ENCODE measurements around the gene SFMBT2. TPM values are rescaled to one million over a fixed set of nuclear protein-coding genes. Genes with fewer than 3 reads are reported as not detected.

The SFMBT2 gene
- total RNA-seq, 2 experiments from 2014 or later: 22.0 to 23.1 TPM

DNA sequence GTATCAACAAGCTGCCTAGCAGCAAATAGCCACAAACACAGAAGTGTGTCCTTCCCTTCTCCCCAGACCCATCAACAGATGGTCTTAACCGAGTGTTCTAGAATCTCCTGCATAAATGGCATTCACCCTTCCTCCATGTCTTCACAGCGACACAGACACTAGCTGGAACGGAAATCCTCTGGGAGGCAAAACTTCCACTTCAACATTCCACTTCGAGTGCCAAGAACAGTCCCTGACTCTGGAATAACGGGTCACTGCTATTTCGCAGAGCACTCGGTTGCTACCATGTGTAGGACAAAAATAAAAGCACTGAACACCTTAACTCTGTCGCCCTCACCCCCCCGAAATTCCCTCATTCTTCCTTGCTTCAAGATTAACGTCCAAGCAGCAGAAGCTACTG lies 65.1 kb downstream of the SFMBT2 start:
- Mint-ChIP-seq H3K27me3 (no peaks in the 10 kb centered on the region), H3K27ac (no peak overlapping the region), H3K36me3 (peaks cover 49% of the 10 kb centered on the region), H3K4me1 (peaks cover 6% of the 10 kb centered on the region), H3K9me3 (peaks cover 2% of the 10 kb centered on the region), H3K4me3 (no peak overlapping the region)
- DNase-seq: no peak

DNA sequence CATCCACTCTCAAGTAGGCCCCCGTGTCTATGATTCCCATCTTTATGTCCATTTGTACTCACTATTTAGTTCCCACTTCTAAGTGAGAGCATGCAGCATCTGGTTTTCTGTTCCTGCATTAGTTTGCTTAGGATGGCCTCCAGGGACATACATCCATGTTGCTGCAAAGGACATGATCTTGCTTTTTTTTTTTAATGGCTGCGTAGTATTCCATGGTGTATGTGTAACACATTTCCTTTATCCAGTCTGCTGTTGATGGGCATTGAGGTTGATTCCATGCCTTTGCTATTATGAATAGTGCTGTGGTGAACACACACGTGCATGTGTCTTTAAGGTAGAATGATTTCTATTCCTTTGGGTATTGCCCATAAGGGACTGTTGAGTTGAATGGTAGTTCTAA lies 67.8 kb downstream of the SFMBT2 start:
- Mint-ChIP-seq H3K27me3 (no peaks in the 10 kb centered on the region), H3K27ac (no peak overlapping the region), H3K36me3 (peaks cover 55% of the 10 kb centered on the region), H3K4me3 (no peak overlapping the region), H3K4me1 (peaks cover 25% of the 10 kb centered on the region), H3K9me3 (peaks cover 2% of the 10 kb centered on the region)
- DNase-seq: no peak

DNA sequence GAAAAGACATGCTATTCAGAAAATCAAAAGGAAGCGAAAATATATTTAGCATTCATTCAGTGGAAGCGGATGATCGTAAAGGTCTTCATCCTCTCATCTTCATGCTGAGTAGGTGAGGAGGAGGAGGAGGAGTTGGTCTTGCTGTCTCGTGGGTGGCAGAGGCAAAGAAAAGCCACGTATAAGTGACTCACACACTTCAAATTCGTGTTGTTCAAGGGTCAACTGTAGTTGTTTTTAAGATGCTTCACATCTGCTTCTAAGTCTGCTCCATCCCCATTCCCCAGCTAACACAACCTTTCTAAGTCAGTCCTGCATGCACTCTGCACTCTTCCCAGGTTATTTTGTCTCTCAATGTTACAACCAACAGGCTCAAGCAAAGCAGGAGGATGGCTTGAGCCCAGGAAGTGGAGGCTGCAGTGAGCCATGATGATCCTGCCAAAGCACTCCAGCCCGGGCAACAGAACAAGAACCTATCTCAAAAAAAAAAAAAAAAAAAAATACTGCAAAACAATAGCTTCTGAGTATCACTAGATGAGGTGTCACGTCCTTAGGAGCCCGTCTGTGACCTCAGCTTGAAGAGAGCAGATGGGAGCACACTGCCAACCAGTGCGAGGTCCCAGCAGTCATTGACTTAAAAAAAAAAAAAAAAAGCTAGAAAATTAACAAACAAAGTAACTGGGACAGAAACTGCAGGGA lies 70.5 kb downstream of the SFMBT2 start:
- Mint-ChIP-seq H3K27me3 (no peaks in the 10 kb centered on the region), H3K4me1 (peaks cover 43% of the 10 kb centered on the region), H3K9me3 (peaks cover 2% of the 10 kb centered on the region), H3K36me3 (peaks cover 61% of the 10 kb centered on the region), H3K27ac (no peak overlapping the region), H3K4me3 (no peak overlapping the region)
- DNase-seq: no peak

DNA sequence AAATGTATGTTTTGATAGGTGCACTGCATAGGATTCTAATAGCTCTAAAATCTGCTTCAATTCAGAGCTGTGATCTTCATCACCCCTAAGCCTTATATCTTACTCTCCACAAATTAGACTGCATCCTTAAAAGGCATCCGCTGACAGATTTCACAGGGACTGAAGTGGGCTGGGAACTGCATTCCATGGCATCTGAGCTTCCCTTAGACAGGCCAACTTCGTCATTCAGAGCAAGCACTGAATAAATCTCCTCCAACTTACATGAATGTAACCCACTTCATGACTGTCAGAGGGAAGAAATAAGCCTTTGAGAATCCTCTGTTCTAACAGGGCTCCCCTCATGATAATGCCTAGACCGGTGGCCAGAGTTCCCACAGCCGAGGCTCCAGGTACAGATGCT lies 71.3 kb downstream of the SFMBT2 start:
- H3K27me3 Mint-ChIP-seq: no peaks in the 10 kb centered on the region
- H3K4me3 Mint-ChIP-seq: no peak overlapping the region
- peaks cover 47% of the 10 kb centered on the region for H3K4me1 Mint-ChIP-seq
- peaks cover 2% of the 10 kb centered on the region for H3K9me3 Mint-ChIP-seq
- DNase-seq: no peak
- H3K27ac Mint-ChIP-seq: no peak overlapping the region
- peaks cover 65% of the 10 kb centered on the region for H3K36me3 Mint-ChIP-seq

DNA sequence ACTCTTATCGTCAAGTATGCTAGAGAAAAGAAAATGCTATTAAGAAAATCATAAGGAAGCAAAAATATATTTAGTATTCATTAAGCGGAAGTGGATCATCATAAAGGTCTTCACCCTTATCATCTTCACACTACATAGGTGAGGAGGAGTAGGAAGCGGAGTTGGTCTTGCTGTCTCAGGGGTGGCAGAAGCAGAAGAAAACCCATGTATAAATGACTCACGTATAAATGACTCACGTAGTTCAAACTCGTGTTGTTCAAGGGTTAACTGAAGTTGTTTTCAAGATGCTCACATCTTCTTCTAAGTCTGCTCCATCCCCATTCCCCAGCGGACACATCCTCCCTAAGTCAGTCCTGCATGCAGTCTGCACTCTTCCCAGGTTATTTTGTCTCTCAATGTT lies 72.4 kb downstream of the SFMBT2 start:
- Mint-ChIP-seq H3K36me3 (peaks cover 64% of the 10 kb centered on the region), H3K27ac (peak overlapping the region; percentile 82), H3K4me1 (peaks cover 48% of the 10 kb centered on the region), H3K9me3 (peaks cover 2% of the 10 kb centered on the region), H3K27me3 (no peaks in the 10 kb centered on the region), H3K4me3 (no peak overlapping the region)
- DNase-seq: no peak

DNA sequence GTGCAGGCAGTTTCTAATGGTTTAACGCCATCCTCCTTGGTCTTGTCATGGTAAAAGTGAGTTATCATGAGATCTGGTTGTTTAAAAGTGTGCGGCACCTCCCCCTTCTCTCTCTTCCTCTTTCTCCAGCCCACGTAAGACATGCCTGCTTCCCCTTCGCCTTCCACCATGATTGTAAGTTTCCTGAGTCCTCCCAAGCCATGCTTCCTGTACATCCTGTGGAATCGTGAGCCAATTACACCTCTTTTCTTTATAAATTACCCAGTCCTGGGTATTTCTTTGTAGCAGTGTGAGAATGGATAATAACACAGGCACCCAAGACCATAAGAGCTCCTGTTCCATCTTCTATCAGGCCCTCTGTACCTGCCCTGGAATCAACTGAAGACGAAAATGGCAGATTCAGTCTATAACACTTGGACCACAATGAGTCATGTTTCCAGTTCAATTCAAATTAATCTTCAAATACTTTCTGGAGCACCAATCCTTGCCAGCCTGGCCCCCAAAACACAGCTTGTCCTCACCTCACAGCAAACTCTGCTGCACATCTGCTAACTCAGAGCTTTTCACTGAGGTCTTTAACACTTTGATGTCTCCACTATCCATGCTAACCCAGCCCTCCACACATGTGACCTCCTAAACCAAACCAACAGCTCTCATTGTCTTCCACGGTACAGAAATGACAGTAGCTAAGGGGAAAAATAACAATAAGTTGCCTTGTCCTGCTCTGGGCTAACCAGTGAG lies 73.2 kb downstream of the SFMBT2 start:
- Mint-ChIP-seq H3K9me3 (peaks cover 2% of the 10 kb centered on the region), H3K4me3 (no peak overlapping the region), H3K27ac (peak overlapping the region; percentile 82), H3K27me3 (no peaks in the 10 kb centered on the region), H3K4me1 (peaks cover 52% of the 10 kb centered on the region), H3K36me3 (peaks cover 57% of the 10 kb centered on the region)
- peak; percentile 46 for DNase-seq

DNA sequence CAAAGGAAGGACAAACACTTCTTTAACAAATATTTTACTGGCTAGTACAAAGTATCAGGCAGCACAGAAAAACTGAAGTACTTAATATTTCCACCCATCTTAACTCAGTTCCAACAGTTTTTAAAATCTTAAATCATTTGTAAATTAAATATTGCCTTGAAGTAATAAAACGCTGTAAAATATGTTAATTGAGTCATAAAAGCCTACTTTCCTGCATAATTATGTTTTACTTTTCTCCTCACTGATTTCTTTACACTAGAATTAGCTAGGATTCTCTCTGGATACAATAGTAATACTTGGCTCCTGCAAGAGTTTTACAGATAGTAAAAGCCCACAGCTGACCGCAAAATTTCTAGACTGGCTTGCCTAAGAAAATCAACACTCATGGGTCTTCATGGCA lies 74.9 kb downstream of the SFMBT2 start:
- Mint-ChIP-seq H3K9me3 (no peaks in the 10 kb centered on the region), H3K4me3 (no peak overlapping the region), H3K27ac (no peak overlapping the region), H3K27me3 (no peaks in the 10 kb centered on the region), H3K4me1 (peaks cover 61% of the 10 kb centered on the region), H3K36me3 (peaks cover 60% of the 10 kb centered on the region)
- no peak for DNase-seq

DNA sequence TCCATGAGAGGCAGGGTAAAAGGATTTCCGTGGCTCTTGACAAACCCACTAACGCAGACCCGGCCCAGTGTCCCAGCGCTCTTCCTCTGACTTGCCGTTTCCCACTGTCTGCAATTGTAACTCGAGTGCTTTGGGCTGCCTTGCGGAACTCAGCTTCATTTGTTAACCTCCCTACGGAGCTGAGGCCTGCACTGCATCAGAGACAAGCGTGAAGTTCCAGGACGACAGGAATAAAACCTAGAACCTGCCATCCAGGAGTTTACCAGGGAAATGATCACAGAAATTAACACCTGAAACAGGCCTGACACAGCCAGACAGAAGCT lies 76.2 kb downstream of the SFMBT2 start:
- Mint-ChIP-seq H3K27me3 (no peaks in the 10 kb centered on the region), H3K36me3 (peaks cover 62% of the 10 kb centered on the region), H3K4me3 (no peak overlapping the region), H3K27ac (no peak overlapping the region), H3K9me3 (peaks cover 6% of the 10 kb centered on the region), H3K4me1 (peaks cover 57% of the 10 kb centered on the region)
- DNase-seq: no peak

DNA sequence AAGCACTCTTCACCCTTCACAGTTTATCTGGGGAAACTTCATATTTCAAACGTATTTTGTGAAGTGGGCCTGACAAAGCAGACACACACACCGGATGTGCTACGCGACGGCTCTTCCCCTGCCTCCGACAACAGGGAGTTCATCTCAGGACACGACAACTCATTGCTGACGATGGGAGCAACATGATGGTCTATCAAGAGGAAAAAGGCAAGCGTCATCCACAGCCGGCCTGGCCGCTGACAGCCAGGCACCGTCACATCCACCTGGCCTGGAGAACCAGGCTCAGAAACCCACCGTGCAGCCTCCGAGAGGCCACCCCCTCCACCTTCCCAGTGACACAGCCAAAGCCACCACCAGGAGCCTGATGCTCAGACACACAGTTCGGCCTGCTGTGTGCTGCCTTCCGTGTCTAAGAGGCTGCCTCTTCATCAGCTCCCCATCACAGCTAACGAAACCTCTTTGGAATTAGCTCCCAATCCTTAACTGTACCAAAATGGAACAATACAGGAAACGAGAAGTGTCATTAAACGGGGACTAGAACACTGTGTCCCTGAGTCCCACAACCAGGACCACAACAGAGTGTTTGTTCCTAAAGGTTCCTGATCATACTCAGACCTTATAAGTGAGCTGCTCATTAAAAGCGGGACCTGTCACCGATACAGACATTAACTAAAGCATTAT lies 76.7 kb downstream of the SFMBT2 start:
- DNase-seq: no peak
- Mint-ChIP-seq H3K4me1 (peaks cover 55% of the 10 kb centered on the region), H3K27ac (no peak overlapping the region), H3K9me3 (peaks cover 7% of the 10 kb centered on the region), H3K27me3 (no peaks in the 10 kb centered on the region), H3K4me3 (no peak overlapping the region), H3K36me3 (peaks cover 60% of the 10 kb centered on the region)

DNA sequence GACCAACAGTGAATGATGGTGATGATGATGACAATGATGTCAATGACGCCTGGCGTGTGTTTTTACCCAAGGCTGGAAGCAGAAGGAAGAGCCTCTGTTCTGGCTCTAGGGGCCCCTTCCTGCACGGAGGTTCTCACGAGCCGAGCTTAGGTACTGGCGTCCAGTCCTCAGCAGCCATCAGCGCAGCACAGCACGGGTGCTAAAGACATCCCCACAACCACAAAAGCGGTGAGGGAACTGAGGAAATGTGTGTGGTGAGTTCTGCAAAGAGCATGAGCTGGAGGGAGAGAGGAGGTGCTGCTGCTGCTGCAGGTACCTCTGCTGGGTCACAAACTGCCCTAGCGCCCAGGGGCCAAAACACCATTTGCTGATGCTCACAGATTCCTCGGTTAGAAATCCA lies 81.6 kb downstream of the SFMBT2 start:
- H3K4me3 Mint-ChIP-seq: no peak overlapping the region
- DNase-seq: no peak
- no peak overlapping the region for H3K27ac Mint-ChIP-seq
- no peaks in the 10 kb centered on the region for H3K27me3 Mint-ChIP-seq
- H3K36me3 Mint-ChIP-seq: peaks cover 73% of the 10 kb centered on the region
- H3K9me3 Mint-ChIP-seq: peaks cover 22% of the 10 kb centered on the region
- peaks cover 22% of the 10 kb centered on the region for H3K4me1 Mint-ChIP-seq

DNA sequence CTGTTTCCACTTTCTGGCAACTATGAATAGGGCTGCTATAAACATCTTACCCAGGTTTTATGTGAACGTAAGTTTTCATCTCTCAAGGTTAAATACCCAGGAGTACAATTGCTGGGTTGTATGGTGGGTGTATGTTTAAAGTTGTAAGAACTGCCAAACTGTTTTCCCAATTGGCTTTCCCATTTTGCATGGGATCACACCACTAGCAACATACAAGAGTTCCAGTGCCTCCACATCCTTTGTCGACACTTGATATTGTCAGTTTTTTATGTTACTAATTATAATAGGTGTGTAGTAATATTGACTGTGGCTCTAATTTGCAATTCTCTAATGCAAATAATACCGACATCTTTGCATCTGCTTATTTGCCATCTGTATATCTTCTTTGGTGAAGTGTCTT lies 82.9 kb downstream of the SFMBT2 start:
- H3K27ac Mint-ChIP-seq: no peak overlapping the region
- peaks cover 24% of the 10 kb centered on the region for H3K9me3 Mint-ChIP-seq
- peaks cover 72% of the 10 kb centered on the region for H3K36me3 Mint-ChIP-seq
- peaks cover 20% of the 10 kb centered on the region for H3K4me1 Mint-ChIP-seq
- DNase-seq: no peak
- H3K4me3 Mint-ChIP-seq: no peak overlapping the region
- H3K27me3 Mint-ChIP-seq: no peaks in the 10 kb centered on the region

DNA sequence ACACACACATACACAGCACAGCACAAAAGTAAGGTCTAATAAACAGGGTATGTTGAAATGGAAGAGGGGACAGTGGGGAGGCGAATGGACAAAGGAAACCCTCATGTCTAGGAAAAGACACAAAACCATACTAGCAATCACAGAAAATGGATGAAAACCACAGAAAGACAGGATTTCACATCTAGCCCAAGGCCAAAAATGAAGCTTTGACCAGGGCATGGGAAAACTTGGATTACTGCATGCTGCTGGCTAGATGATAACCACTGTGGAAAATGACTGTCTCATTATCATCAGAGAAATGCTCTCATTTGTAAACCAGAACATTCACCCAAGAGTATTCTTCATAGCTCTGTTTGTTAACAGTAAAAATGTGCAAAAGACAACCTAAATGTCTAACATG lies 88.2 kb downstream of the SFMBT2 start:
- DNase-seq: no peak
- H3K27me3 Mint-ChIP-seq: no peaks in the 10 kb centered on the region
- H3K27ac Mint-ChIP-seq: no peak overlapping the region
- no peak overlapping the region for H3K4me3 Mint-ChIP-seq
- peaks cover 26% of the 10 kb centered on the region for H3K4me1 Mint-ChIP-seq
- peaks cover 66% of the 10 kb centered on the region for H3K36me3 Mint-ChIP-seq
- H3K9me3 Mint-ChIP-seq: peaks cover 14% of the 10 kb centered on the region

DNA sequence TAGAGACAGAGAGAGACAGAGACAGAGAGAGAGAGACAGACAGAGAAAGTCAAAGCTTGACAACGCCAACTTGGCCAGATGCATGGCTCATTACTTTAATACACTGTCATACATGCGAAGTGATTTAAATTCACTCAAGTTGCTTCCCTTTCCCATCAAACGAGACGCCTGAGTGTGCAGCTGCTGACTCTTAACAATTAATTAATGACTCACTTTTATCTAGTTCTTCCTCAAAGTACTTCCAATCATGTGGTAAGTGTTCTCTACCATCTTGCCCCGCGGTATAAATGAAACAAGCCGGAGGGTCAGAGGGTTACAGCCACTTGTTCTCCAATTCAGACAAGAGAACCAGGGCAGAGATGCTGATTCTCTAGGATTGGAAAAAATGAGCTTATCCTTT lies 90.8 kb downstream of the SFMBT2 start:
- Mint-ChIP-seq H3K4me3 (no peak overlapping the region), H3K27ac (no peak overlapping the region), H3K9me3 (peaks cover 10% of the 10 kb centered on the region), H3K4me1 (peaks cover 44% of the 10 kb centered on the region), H3K27me3 (no peaks in the 10 kb centered on the region), H3K36me3 (peaks cover 67% of the 10 kb centered on the region)
- DNase-seq: no peak

DNA sequence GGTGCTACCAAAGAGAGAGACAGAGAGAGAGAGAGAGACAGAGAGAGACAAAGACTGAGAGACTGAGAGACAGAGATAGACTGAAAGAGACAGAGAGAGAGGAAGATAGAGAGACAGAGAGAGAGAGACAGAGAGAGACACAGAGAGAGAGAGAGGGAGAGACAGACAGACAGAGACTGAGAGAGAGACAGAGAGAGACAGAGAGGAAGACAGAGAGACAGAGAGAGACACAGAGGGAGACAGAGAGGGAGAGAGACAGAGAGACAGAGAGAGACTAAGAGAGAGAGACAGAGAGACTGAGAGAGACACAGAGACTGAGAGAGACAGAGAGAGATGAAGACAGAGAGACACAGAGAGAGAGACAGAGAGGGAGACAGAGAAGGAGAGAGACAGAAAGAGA lies 91.2 kb downstream of the SFMBT2 start:
- peaks cover 48% of the 10 kb centered on the region for H3K4me1 Mint-ChIP-seq
- H3K27ac Mint-ChIP-seq: no peak overlapping the region
- H3K36me3 Mint-ChIP-seq: peaks cover 68% of the 10 kb centered on the region
- H3K4me3 Mint-ChIP-seq: no peak overlapping the region
- no peak for DNase-seq
- peaks cover 12% of the 10 kb centered on the region for H3K9me3 Mint-ChIP-seq
- no peaks in the 10 kb centered on the region for H3K27me3 Mint-ChIP-seq

DNA sequence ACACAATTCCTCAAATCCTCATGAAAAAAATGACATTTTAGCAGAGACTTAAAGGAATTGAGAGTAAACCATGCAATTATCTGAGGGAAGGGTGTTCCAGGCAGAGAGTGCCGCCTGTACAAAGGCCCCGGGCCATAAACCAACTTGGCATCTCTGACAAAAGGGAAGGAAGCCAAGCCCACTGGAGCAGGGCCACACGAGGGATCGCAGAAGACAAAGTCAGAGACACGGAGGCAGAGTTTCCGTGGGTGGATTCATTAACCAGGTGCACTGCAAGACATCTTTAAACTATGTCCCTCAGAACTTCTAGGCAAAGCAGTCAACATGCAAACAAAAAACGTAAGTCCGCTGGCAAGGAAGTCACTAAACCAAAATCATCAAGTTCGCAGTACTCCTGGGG lies 92.0 kb downstream of the SFMBT2 start:
- Mint-ChIP-seq H3K36me3 (peaks cover 64% of the 10 kb centered on the region), H3K9me3 (peaks cover 9% of the 10 kb centered on the region), H3K4me3 (no peak overlapping the region), H3K27me3 (no peaks in the 10 kb centered on the region), H3K27ac (no peak overlapping the region), H3K4me1 (peaks cover 56% of the 10 kb centered on the region)
- no peak for DNase-seq
